Immature natural killer cell (primary cell): ENCODE data around the gene FMR1. TPM values are rescaled to one million over a fixed set of nuclear protein-coding genes. Genes with fewer than 3 reads are reported as not detected.

ENCODE experiments used
- DNase-seq, 3 donors: peaks; one replicate each; pipeline ENCODE4 v3.0.0; 2022; ENCODE audit warnings: mixed read lengths in 1 of 3
- H3K27ac Mint-ChIP-seq, 6 donors: one replicate each; pipeline ENCODE4 v1.8.0; 2020; ENCODE audit warnings: mixed read lengths in 6 of 6, mild to moderate bottlenecking in 5 of 6, inconsistent platforms in 4 of 6, moderate library complexity in 3 of 6
- H3K27me3 Mint-ChIP-seq, 3 donors: one replicate each; pipeline ENCODE4 v1.8.0; 2020 to 2021; ENCODE audit warnings: low read depth in 3 of 3, mild to moderate bottlenecking in 3 of 3, mixed read lengths in 3 of 3, moderate library complexity in 3 of 3, inconsistent platforms in 1 of 3
- H3K36me3 Mint-ChIP-seq, 3 donors: one replicate each; pipeline ENCODE4 v1.8.0; 2020; ENCODE audit warnings: mixed read lengths in 3 of 3, inconsistent platforms in 2 of 3, mild to moderate bottlenecking in 2 of 3
- H3K4me1 Mint-ChIP-seq, 2 donors: one replicate each; pipeline ENCODE4 v1.8.0; 2020; ENCODE audit warnings: inconsistent platforms in 2 of 2, mild to moderate bottlenecking in 2 of 2, mixed read lengths in 2 of 2, moderate library complexity in 1 of 2
- H3K4me3 Mint-ChIP-seq, 5 donors: one replicate each; pipeline ENCODE4 v1.8.0; 2020; ENCODE audit warnings: mild to moderate bottlenecking in 5 of 5, mixed read lengths in 5 of 5, inconsistent platforms in 3 of 5, moderate library complexity in 3 of 5
- H3K9me3 Mint-ChIP-seq, 6 donors: one replicate each; pipeline ENCODE4 v1.8.0; 2020; ENCODE audit warnings: mild to moderate bottlenecking in 6 of 6, mixed read lengths in 6 of 6, inconsistent platforms in 4 of 6, moderate library complexity in 3 of 6
- polyA plus RNA-seq, 3 donors: library from polyadenylated mRNA; unstranded; fragments of 300-500 nt; fragmentation: Illumina TruSeq; gene quantifications; one replicate each; pipeline ENCODE4 v1.2.3, GENCODE V29; 2021

FMR1 gene
- polyA plus RNA-seq, 3 donors from 2014 or later: 8.9 to 9.7 (median 9.5) TPM

GRCh38 chrX:147900349-147900748 lies 11.4 kb upstream of the FMR1 start:
- Mint-ChIP-seq H3K36me3 (no peaks in the 10 kb centered on the region), H3K27me3 (peaks cover 2 to 10% (median 3%) of the 10 kb centered on the region in 3 donors), H3K27ac (no peak overlapping the region), H3K4me3 (no peak overlapping the region), H3K4me1 (peaks cover 6 to 9% of the 10 kb centered on the region in 2 donors), H3K9me3 (no peaks in the 10 kb centered on the region)
- DNase-seq: no peak

DNA sequence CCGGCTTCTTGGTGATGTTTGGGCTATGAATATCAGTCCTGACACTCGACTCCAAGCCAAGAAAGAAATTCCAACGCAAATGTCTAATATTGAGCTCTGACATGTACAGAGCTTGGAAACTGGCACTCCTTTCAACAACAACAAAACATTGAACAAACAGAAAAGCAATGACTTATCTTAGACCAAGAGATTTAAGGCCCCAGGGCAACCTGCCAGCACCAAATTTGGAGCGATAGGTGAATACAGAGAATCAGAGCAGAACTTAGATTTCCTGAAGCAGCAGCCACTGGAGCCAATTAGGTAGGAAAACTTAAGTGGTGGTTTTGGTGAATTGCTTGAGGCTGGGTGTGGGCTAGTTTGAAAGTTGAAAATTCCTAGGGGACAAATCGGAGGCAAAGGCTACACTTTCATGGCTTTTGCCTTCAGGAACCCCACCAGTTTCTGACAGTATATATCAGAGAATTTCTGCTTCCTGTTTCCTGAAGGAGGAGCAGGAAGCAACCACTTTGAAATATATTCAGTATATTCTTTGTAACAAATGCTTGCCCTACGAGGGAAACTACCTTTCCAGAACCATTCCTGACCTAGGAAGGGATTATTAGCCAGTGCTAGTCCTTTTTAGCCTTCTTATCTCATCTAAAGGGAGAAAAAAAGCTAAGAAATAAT lies 10.1 kb upstream of the FMR1 start:
- DNase-seq: no peak
- Mint-ChIP-seq H3K4me1 (peaks cover 1% of the 10 kb centered on the region in 2 donors), H3K27me3 (peaks cover 0 to 10% (median 3%) of the 10 kb centered on the region in 3 donors), H3K36me3 (no peaks in the 10 kb centered on the region), H3K27ac (no peak overlapping the region), H3K9me3 (no peaks in the 10 kb centered on the region), H3K4me3 (no peak overlapping the region)

- Mint-ChIP-seq H3K4me1 (no peaks in the 10 kb centered on the region), H3K9me3 (no peaks in the 10 kb centered on the region), H3K4me3 (no peak overlapping the region), H3K36me3 (no peaks in the 10 kb centered on the region), H3K27ac (no peak overlapping the region), H3K27me3 (peaks cover 0 to 7% (median 3%) of the 10 kb centered on the region in 3 donors)
- DNase-seq: no peak
Measured at GRCh38 chrX:147902270-147902669, 9.4 kb upstream of the FMR1 start.

DNA sequence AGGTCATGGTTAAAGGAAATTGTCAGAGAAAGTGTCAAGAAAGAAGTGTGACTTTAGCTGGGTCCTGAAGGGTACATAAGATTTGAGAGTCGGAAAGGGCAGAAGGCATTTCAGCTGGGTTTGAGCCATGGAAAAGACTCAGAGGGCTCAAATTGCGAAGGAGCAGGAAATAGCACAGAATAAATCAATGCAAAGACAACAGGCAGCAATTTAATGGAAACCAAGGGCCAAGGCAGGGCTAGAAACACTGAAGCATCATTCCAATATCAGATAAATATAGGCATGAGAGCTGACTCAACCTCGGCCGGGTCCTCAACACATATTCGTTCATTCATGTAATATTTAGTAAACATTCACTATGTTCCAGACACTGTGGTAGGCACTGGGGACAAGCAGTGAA lies 3.6 kb upstream of the FMR1 start:
- Mint-ChIP-seq H3K27ac (no peak overlapping the region), H3K9me3 (no peaks in the 10 kb centered on the region), H3K4me3 (no peak overlapping the region), H3K36me3 (no peaks in the 10 kb centered on the region), H3K4me1 (peaks cover 9 to 12% of the 10 kb centered on the region in 2 donors), H3K27me3 (peaks cover 6 to 19% (median 10%) of the 10 kb centered on the region in 3 donors)
- no peak for DNase-seq

- no peak overlapping the region for H3K27ac Mint-ChIP-seq
Measured at GRCh38 chrX:147910607-147911006, 1.1 kb upstream of the FMR1 start.

DNA sequence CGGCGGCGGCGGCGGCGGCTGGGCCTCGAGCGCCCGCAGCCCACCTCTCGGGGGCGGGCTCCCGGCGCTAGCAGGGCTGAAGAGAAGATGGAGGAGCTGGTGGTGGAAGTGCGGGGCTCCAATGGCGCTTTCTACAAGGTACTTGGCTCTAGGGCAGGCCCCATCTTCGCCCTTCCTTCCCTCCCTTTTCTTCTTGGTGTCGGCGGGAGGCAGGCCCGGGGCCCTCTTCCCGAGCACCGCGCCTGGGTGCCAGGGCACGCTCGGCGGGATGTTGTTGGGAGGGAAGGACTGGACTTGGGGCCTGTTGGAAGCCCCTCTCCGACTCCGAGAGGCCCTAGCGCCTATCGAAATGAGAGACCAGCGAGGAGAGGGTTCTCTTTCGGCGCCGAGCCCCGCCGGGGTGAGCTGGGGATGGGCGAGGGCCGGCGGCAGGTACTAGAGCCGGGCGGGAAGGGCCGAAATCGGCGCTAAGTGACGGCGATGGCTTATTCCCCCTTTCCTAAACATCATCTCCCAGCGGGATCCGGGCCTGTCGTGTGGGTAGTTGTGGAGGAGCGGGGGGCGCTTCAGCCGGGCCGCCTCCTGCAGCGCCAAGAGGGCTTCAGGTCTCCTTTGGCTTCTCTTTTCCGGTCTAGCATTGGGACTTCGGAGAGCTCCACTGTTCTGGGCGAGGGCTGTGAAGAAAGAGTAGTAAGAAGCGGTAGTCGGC lies 528 bp downstream of the FMR1 start:
- Mint-ChIP-seq H3K4me1 (peaks cover 48 to 53% of the 10 kb centered on the region in 2 donors), H3K36me3 (no peaks in the 10 kb centered on the region), H3K27me3 (peaks cover 6 to 17% (median 10%) of the 10 kb centered on the region in 3 donors), H3K4me3 (peak overlapping the region; percentile 92 to 97 (median 95)), H3K27ac (peak overlapping the region; percentile 87 to 99 (median 92)), H3K9me3 (no peaks in the 10 kb centered on the region)
- DNase-seq: peak in 2 of 3 donors; percentile 30 to 32

More at GRCh38 chrX:147910607-147911006, 1.1 kb upstream of the FMR1 start:
- peaks cover 32 to 37% of the 10 kb centered on the region in 2 donors for H3K4me1 Mint-ChIP-seq
- no peaks in the 10 kb centered on the region for H3K9me3 Mint-ChIP-seq
- peaks cover 6 to 17% (median 10%) of the 10 kb centered on the region in 3 donors for H3K27me3 Mint-ChIP-seq
- no peak for DNase-seq
- peak overlapping the region; percentile 80 to 89 (median 86) for H3K4me3 Mint-ChIP-seq
- no peaks in the 10 kb centered on the region for H3K36me3 Mint-ChIP-seq

GRCh38 chrX:147913570-147913969 lies 1.9 kb downstream of the FMR1 start:
- peaks cover 61 to 67% of the 10 kb centered on the region in 2 donors for H3K4me1 Mint-ChIP-seq
- no peak for DNase-seq
- H3K9me3 Mint-ChIP-seq: no peaks in the 10 kb centered on the region
- peak overlapping the region; percentile 92 to 97 (median 95) for H3K4me3 Mint-ChIP-seq
- peak overlapping the region in 5 of 6 donors; percentile 87 to 99 (median 91) for H3K27ac Mint-ChIP-seq
- H3K27me3 Mint-ChIP-seq: peaks cover 8 to 17% (median 10%) of the 10 kb centered on the region in 3 donors
- no peaks in the 10 kb centered on the region for H3K36me3 Mint-ChIP-seq

GRCh38 chrX:147914591-147914990 lies 2.9 kb downstream of the FMR1 start:
- Mint-ChIP-seq H3K27me3 (peaks cover 8 to 15% (median 9%) of the 10 kb centered on the region in 3 donors), H3K36me3 (no peaks in the 10 kb centered on the region), H3K4me3 (peak overlapping the region in 4 of 5 donors; percentile 36 to 97 (median 70)), H3K4me1 (peaks cover 62 to 69% of the 10 kb centered on the region in 2 donors), H3K9me3 (no peaks in the 10 kb centered on the region), H3K27ac (peak overlapping the region in 5 of 6 donors; percentile 22 to 70 (median 58))
- DNase-seq: no peak

- Mint-ChIP-seq H3K9me3 (no peaks in the 10 kb centered on the region), H3K4me1 (peaks cover 66 to 80% of the 10 kb centered on the region in 2 donors), H3K4me3 (peak overlapping the region in 1 of 5 donors; percentile 9), H3K27me3 (peaks cover 3 to 11% (median 10%) of the 10 kb centered on the region in 3 donors), H3K27ac (peak overlapping the region; percentile 41 to 94 (median 67)), H3K36me3 (no peaks in the 10 kb centered on the region)
- no peak for DNase-seq
Measured at GRCh38 chrX:147916375-147916968, 4.8 kb downstream of the FMR1 start.

DNA sequence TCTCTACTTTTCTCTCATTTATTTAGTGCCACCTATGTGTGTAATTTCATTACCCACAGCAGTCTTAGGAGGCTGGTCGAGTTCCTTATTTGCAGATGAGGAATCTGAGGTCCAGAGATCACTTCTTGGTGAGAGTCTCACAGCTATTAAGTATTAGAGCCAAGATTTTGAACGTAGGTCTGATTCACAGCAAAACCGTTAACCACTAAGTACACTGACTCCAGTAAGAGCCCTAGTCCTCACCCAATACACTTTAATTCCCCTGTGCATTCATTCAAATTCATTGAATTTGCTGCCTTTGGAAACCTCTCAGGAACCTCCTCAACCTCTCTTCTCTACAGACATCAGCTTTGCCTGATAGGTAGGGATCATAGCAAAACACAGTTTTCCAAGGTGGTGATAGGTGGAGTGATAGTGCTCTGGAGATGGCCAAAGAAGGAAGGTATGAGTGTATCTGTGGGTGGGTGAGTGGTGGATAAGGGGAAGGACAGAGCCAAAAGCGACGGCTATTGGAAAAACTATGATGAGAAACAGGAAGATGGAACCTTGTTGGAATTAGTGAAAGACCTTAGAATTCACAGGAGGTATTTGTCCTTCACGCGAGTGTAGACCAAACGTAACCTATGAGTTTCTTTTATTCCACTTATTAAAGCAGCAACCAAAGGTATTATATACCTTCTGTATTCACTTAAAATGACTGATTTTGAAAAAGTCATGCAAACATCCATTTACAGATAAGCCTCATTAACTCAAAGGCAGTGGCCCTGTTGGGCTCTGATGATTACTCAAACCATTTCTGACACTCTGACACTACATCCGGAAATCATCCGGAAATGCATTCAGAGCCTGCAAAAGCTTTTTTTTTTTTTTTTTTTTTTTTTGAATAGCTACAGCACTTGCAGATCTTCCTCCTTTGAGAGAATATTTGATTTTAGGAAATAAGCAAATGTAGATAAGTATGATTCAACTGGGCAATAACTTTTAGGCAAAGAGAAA lies 6.3 kb downstream of the FMR1 start:
- H3K36me3 Mint-ChIP-seq: no peaks in the 10 kb centered on the region
- peak overlapping the region; percentile 72 to 96 (median 92) for H3K27ac Mint-ChIP-seq
- peak; percentile 37 to 50 (median 50) for DNase-seq
- peaks cover 73 to 87% of the 10 kb centered on the region in 2 donors for H3K4me1 Mint-ChIP-seq
- H3K9me3 Mint-ChIP-seq: no peaks in the 10 kb centered on the region
- peaks cover 0 to 6% (median 2%) of the 10 kb centered on the region in 3 donors for H3K27me3 Mint-ChIP-seq
- H3K4me3 Mint-ChIP-seq: peak overlapping the region; percentile 48 to 70 (median 53)

DNA sequence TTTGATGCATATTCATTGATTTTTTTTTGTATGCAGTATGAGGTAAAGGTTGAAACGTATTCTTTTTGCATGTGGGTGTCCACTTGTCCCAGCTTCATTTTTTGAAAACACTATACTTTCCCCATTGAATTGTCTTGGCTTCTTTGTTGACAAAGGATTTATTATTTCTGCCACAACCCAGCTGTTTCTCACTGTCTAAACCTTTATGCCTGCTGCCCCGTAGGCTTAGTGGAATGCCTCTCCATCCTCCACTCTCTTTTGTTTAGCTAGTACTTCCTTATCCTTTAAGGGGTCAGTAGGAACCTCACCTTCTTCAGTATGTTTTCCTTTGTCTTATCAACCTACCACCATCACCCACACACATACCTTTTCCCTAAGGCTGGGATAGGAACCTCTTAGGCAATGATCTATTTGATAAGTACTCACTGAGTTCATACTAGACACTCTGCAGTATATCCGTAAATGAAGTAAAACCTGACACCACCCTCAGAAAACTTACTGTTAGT lies 8.5 kb downstream of the FMR1 start:
- no peak overlapping the region for H3K27ac Mint-ChIP-seq
- H3K4me1 Mint-ChIP-seq: peaks cover 61 to 78% of the 10 kb centered on the region in 2 donors
- H3K27me3 Mint-ChIP-seq: peaks cover 0 to 6% (median 2%) of the 10 kb centered on the region in 3 donors

DNA sequence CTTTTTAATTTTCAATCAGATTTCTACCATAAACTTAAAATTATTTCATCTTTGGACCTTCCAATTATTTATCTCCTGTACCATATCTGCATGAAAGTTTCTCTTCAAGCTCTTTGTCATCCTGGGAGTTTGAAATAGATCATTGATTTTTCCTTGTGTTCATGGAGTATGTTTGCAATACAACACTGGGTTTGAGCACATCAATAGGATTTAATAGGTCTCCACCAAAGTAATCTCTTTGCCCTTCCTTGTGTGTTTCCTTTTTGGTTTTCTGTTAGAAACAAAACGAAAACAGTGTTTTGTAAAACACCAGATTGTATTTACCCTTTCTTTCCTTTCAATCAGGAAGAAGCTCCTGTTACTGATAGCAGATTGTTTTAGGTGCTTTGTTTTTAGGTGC lies 11.9 kb downstream of the FMR1 start:
- peak overlapping the region in 2 of 6 donors; percentile 6 to 19 for H3K27ac Mint-ChIP-seq
- no peaks in the 10 kb centered on the region for H3K36me3 Mint-ChIP-seq
- peaks cover 0 to 3% (median 2%) of the 10 kb centered on the region in 3 donors for H3K27me3 Mint-ChIP-seq
- H3K4me1 Mint-ChIP-seq: peaks cover 28 to 45% of the 10 kb centered on the region in 2 donors
- H3K9me3 Mint-ChIP-seq: no peaks in the 10 kb centered on the region
- no peak overlapping the region for H3K4me3 Mint-ChIP-seq
- no peak for DNase-seq

More for the DNA sequence above, 8.5 kb downstream of the FMR1 start:
- peak overlapping the region in 1 of 5 donors; percentile 3 for H3K4me3 Mint-ChIP-seq
- DNase-seq: no peak
- no peaks in the 10 kb centered on the region for H3K9me3 Mint-ChIP-seq
- no peaks in the 10 kb centered on the region for H3K36me3 Mint-ChIP-seq
